Measurements from ENCODE around the gene ZNF341. TPM values are rescaled to one million over a fixed set of nuclear protein-coding genes. Genes with fewer than 3 reads are reported as not detected.

The ZNF341 gene
- total RNA-seq, 2 experiments from 2014 or later = 6.5 to 7.4 TPM

DNA sequence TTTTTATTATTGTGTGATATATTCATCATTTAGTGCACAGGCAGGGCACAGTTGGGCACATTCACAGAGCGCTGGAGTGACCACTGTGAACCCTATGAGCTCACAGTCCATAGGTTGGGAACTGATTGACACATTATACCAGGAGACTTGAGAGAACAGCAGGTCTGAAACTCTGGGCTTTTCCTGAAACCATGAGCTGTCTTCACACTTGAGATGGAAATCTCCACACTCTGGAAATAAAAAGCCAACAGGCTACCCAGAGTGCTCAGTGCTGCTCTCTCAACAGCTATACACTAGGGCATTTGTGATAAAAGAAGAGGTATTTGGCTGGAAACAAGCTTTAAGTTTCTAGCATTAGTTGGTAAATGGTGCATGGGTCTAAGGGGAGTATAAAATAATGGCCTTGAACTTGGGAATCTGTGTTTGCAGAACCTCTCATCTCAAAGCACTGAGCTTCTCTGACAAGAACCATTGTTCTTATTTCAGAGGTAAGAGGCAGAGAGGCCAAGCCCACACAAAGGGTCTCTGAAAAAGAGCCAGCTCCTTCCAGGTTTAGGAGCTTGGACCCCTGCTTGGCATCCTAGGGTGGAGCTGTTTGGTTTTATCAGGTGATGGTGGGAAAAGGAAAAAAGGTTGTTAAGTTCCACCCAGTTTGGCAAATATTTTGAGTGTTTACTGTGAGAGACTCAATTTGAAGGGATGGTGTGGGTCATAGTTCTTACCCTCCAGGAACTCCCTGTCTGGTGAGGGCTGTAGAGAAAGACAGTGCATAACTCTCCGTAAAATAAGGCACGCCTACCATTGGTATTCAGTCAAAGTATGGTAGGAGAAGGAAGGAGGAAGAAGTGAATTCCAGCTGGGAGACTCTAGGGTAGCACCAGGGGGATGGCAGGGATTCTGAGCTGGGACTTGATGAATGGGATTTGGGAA is 93.8 kb downstream of the ZNF341 start:
- Mint-ChIP-seq H3K27me3 (no peaks in the 10 kb centered on the region), H3K36me3 (peaks cover 4% of the 10 kb centered on the region), H3K27ac (no peak overlapping the region), H3K4me1 (peaks cover 26% of the 10 kb centered on the region), H3K4me3 (no peak overlapping the region), H3K9me3 (ENCODE audit: low read depth) (no peaks in the 10 kb centered on the region)
- ATAC-seq (no peak), DNase-seq (no peak)
- CTCF ChIA-PET = interaction anchor here (0.7 to 1.1 kb wide), 2 partner anchors 13 to 33 kb away, joined by 3 read pairs; no protein-coding TSS in a partner anchor

DNA sequence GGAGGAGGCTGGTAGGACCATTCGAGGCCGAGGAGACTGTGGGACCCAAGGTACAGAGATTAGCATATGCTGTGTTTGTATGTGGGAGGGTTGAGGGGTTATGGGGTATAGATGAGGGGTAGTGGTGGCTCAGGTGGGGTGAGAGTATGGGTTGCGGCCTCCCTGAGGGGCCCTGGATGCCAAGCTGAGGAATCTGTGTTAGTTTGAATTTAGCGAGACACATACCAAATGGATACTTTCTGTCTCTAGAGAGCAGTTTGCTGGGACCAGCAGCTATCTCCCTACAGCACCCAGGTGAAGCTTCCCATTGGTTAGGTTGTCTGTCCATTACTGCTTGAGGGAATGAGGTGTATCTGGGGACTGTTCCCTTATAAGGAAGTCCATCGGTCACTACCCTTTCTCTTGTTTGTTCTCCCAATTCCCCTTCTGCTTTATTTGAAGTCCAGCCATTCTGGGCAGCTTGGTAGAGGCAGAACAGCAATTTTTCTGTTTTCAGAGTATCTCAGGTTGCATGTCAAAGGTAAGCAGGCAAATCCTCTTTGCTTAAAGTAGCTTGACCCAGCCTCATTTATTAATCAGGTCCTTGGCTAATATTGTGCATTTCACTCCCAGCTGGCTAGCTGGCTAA is 94.6 kb downstream of the ZNF341 start:
- H3K36me3 Mint-ChIP-seq = peaks cover 4% of the 10 kb centered on the region
- H3K4me1 Mint-ChIP-seq = peaks cover 26% of the 10 kb centered on the region
- CTCF ChIA-PET = interaction anchor here (1.8 kb wide), 1 partner anchor 11 kb away, joined by 5 read pairs; no protein-coding TSS in a partner anchor
- DNase-seq (no peak), ATAC-seq (no peak)
- no peaks in the 10 kb centered on the region for H3K9me3 Mint-ChIP-seq (ENCODE audit: low read depth)
- no peak overlapping the region for H3K27ac Mint-ChIP-seq
- H3K4me3 Mint-ChIP-seq = no peak overlapping the region
- H3K27me3 Mint-ChIP-seq = no peaks in the 10 kb centered on the region

DNA sequence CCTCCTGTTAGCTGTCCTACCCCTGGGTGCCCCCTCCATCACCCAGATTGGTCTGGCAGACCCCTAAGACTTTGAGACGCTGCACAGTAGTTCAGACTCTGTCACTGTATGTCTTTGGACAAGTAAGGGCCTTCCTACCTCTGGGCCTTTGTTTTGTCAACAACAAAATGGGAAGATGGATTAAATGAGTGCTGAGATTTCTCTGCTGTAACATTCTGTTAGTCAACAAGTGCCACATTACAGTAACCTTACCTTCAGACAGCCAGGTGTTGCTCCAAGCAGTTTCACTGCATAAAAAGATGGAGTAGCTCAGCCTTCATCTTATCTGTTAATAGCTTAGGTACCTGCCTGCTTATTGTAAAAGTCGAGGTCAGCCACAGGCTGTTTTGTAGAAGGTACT is 95.3 kb downstream of the ZNF341 start:
- H3K9me3 Mint-ChIP-seq (ENCODE audit: low read depth) = no peaks in the 10 kb centered on the region
- H3K4me1 Mint-ChIP-seq = peaks cover 26% of the 10 kb centered on the region
- no peak overlapping the region for H3K4me3 Mint-ChIP-seq
- H3K27ac Mint-ChIP-seq = no peak overlapping the region
- ATAC-seq = no peak
- CTCF ChIA-PET = interaction anchor here (0.7 to 1.8 kb wide), 2 partner anchors 10 to 881 kb away, joined by 3 to 5 read pairs; no protein-coding TSS in a partner anchor
- peaks cover 10% of the 10 kb centered on the region for H3K36me3 Mint-ChIP-seq
- H3K27me3 Mint-ChIP-seq = no peaks in the 10 kb centered on the region
- no peak for DNase-seq

DNA sequence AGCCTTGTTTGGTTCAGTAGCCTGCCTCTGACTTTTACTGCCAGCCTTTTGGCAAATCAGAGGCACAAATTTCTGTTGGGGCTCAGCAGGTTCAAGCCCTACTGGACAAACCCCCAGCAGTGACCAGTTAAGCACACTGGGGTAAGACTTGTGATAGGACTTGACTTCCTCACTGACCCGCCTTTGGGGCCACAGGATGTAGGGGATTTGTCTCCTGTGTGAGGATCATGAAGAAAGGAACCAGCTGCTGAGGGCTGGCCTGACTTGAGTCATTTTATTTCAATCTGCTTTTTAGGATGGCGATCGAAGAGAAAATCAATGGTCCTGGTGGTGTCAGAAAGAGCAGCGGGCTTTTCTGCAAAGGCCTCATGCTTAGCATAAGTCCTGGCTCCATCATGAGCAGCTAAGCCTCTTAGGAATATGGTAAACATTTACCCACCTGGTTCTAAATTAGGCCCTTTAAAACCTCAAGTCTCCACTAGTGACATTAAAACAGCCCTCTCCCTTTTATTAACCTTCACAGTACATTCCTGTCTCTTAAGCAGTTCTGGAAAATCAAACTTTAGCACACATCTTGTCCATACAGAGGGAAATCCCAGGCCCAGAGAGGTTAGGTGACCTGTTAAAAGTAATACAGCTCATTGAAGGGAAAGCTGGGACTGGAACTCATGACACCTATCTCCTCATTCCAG is 96.0 kb downstream of the ZNF341 start:
- peaks cover 13% of the 10 kb centered on the region for H3K36me3 Mint-ChIP-seq

DNA sequence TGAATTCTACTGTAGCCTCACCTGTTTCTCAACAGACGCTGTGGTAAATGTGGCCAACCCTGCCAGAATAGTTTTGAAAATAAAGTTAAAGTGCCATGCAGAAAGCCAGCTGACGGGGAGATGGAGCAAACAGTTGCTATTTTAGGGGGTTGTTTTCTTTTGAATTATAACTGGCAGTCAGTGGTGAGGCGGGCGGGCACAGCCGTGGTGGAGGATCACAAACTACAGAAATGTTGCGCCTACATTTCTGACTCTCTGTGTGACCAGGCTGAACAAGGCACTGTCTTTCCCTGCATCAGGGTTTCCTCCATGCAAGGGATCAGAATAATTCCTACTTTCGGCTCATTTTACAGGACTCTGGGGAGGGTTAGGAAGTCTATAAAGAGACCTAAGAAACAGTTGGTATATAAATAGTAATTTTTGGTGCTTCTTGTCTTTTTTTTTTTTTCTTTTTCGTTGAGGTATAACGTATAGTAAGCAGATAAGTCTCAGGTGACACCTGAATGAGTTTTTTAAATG is 96.6 kb downstream of the ZNF341 start:
- H3K27me3 Mint-ChIP-seq = no peaks in the 10 kb centered on the region
- no peak overlapping the region for H3K4me3 Mint-ChIP-seq
- peaks cover 18% of the 10 kb centered on the region for H3K36me3 Mint-ChIP-seq
- no peaks in the 10 kb centered on the region for H3K9me3 Mint-ChIP-seq (ENCODE audit: low read depth)
- DNase-seq = no peak
- peaks cover 26% of the 10 kb centered on the region for H3K4me1 Mint-ChIP-seq
- ATAC-seq = no peak
- no peak overlapping the region for H3K27ac Mint-ChIP-seq
- CTCF ChIA-PET = interaction anchor here (1.8 kb wide), 1 partner anchor 9 kb away, joined by 5 read pairs; no protein-coding TSS in a partner anchor

More for the DNA sequence above, 96.0 kb downstream of the ZNF341 start:
- Mint-ChIP-seq H3K4me1 (peaks cover 26% of the 10 kb centered on the region), H3K4me3 (no peak overlapping the region), H3K27me3 (no peaks in the 10 kb centered on the region), H3K9me3 (ENCODE audit: low read depth) (no peaks in the 10 kb centered on the region), H3K27ac (no peak overlapping the region)
- CTCF ChIA-PET = interaction anchor here (1.8 kb wide), 1 partner anchor 9 kb away, joined by 5 read pairs; no protein-coding TSS in a partner anchor
- ATAC-seq (no peak), DNase-seq (no peak)

DNA sequence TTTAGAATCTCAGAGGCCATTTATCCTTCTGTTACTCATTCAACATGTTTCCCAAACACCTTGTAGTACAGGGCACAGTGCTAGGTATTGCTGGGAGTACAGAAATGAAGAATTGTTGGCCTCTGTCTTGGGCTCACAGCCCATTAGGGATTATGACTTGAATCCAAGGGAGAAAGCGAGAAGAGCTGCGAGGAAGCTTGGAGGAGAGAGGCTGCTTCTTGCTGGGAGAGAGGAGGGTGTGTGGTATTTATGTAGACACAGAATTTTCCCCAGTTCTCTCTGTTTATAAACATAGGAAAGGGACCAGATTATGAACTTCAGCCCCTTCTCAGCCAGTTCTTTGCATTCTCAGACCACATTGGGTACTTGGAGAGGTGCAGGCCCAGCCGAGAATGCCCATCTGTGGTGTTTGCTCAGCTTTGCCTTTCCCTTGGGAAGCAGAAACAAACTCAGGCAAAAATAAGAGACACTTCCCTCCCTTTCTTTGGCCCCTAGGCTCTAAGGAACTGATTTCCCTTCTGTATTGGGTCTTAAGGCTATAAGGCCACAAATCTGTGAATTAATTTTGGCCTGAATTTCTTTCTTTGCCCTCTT is 97.3 kb downstream of the ZNF341 start:
- DNase-seq (no peak), ATAC-seq (no peak)
- Mint-ChIP-seq H3K9me3 (ENCODE audit: low read depth) (no peaks in the 10 kb centered on the region), H3K36me3 (peaks cover 25% of the 10 kb centered on the region), H3K27ac (no peak overlapping the region), H3K27me3 (no peaks in the 10 kb centered on the region), H3K4me1 (peaks cover 29% of the 10 kb centered on the region), H3K4me3 (no peak overlapping the region)
- CTCF ChIA-PET = no interaction called here

- CTCF ChIA-PET = no interaction called here
- Mint-ChIP-seq H3K9me3 (ENCODE audit: low read depth) (no peaks in the 10 kb centered on the region), H3K4me3 (no peak overlapping the region), H3K27ac (peak overlapping the region; percentile 9), H3K36me3 (peaks cover 26% of the 10 kb centered on the region), H3K4me1 (peaks cover 29% of the 10 kb centered on the region), H3K27me3 (no peaks in the 10 kb centered on the region)
- ATAC-seq = no peak
- no peak for DNase-seq
These were observed 97.8 kb downstream of the ZNF341 start for GRCh38 chr20:33829636-33830035.

- peaks cover 27% of the 10 kb centered on the region for H3K4me1 Mint-ChIP-seq
- peaks cover 2% of the 10 kb centered on the region for H3K9me3 Mint-ChIP-seq (ENCODE audit: low read depth)
- CTCF ChIA-PET = no interaction called here
- peaks cover 31% of the 10 kb centered on the region for H3K36me3 Mint-ChIP-seq
- H3K27ac Mint-ChIP-seq = no peak overlapping the region
- ATAC-seq (no peak), DNase-seq (no peak)
- H3K4me3 Mint-ChIP-seq = no peak overlapping the region
- no peaks in the 10 kb centered on the region for H3K27me3 Mint-ChIP-seq
These were observed 98.6 kb downstream of the ZNF341 start for GRCh38 chr20:33830371-33830770.

- Mint-ChIP-seq H3K9me3 (ENCODE audit: low read depth) (peaks cover 2% of the 10 kb centered on the region), H3K4me3 (no peak overlapping the region), H3K4me1 (peaks cover 27% of the 10 kb centered on the region), H3K36me3 (peaks cover 39% of the 10 kb centered on the region), H3K27me3 (no peaks in the 10 kb centered on the region), H3K27ac (no peak overlapping the region)
- DNase-seq = no peak
- CTCF ChIA-PET = interaction anchor here (0.8 kb wide), 1 partner anchor 40 kb away, joined by 3 read pairs; no protein-coding TSS in a partner anchor
- no peak for ATAC-seq
These were observed 100.5 kb downstream of the ZNF341 start for GRCh38 chr20:33832103-33832804.

DNA sequence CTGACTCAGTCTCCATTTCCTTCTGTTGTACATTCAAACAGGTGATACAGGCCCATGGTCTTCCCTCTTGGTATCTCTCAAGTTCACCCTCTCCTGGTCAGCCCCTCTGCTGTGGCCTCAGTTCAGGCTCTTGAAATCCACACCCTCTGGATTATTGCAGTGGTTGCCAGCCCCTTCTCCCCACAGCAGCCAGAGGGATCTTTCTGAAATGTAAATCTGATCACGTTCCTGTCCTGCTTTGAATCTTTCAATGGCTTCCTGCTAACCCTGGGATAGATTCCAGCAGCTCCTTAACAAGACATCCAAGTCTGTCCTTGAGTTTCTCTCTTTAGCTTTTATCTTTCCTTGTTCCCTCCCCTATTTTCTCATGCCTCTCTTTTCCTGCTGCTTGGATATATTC is 101.5 kb downstream of the ZNF341 start:
- H3K4me3 Mint-ChIP-seq = no peak overlapping the region
- peaks cover 2% of the 10 kb centered on the region for H3K9me3 Mint-ChIP-seq (ENCODE audit: low read depth)
- H3K36me3 Mint-ChIP-seq = peaks cover 39% of the 10 kb centered on the region
- no peak for ATAC-seq
- no peaks in the 10 kb centered on the region for H3K27me3 Mint-ChIP-seq
- CTCF ChIA-PET = interaction anchor here (0.6 kb wide), 1 partner anchor 75 kb away, joined by 3 read pairs; no protein-coding TSS in a partner anchor
- DNase-seq = no peak
- peaks cover 29% of the 10 kb centered on the region for H3K4me1 Mint-ChIP-seq
- H3K27ac Mint-ChIP-seq = no peak overlapping the region

DNA sequence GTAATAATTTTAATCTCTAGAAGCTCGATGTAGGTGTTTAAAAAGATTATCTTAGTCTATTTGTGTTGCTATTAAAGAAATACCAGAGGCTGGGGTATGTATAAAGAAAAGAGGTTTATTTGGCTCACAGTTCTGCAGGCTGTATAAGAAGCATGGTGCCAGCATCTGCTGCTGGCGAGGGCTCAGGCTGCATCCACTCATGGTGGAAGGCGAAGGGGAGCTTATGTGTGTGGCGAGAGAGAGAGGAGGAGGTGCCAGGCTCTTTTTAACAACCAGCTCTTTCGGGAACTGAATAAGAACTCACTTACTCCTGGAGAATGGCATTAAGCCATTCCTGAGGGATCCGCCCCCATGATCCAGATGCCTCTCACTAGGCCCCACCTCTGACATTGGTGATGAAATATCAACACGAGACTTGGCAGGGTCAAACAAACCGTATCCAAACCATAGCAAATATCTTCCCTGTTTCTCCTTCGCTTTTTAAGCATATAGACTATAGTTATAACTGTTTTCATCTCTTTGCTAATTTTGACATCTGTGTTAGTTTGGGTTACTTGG is 103.9 kb downstream of the ZNF341 start:
- no peaks in the 10 kb centered on the region for H3K27me3 Mint-ChIP-seq
- no peak for ATAC-seq
- peaks cover 2% of the 10 kb centered on the region for H3K9me3 Mint-ChIP-seq (ENCODE audit: low read depth)
- H3K27ac Mint-ChIP-seq = no peak overlapping the region
- DNase-seq = no peak
- H3K36me3 Mint-ChIP-seq = peaks cover 37% of the 10 kb centered on the region
- peaks cover 25% of the 10 kb centered on the region for H3K4me1 Mint-ChIP-seq
- CTCF ChIA-PET = no interaction called here
- H3K4me3 Mint-ChIP-seq = no peak overlapping the region

GRCh38 chr20:33836277-33836676 is 104.5 kb downstream of the ZNF341 start:
- ATAC-seq = no peak
- H3K4me1 Mint-ChIP-seq = peaks cover 27% of the 10 kb centered on the region

More at GRCh38 chr20:33836277-33836676, 104.5 kb downstream of the ZNF341 start:
- CTCF ChIA-PET = interaction anchor here (1.4 kb wide), 1 partner anchor 9 kb away, joined by 5 read pairs; no protein-coding TSS in a partner anchor
- Mint-ChIP-seq H3K27ac (no peak overlapping the region), H3K9me3 (ENCODE audit: low read depth) (peaks cover 2% of the 10 kb centered on the region), H3K4me3 (no peak overlapping the region), H3K36me3 (peaks cover 37% of the 10 kb centered on the region), H3K27me3 (no peaks in the 10 kb centered on the region)
- no peak for DNase-seq
